MCF 10A (cell line): ENCODE results near the gene SLC50A1. TPM values are rescaled to one million over a fixed set of nuclear protein-coding genes. Genes with fewer than 3 reads are reported as not detected.
A peak's percentile ranks its signal among the peaks of the same experiment; 100 is the strongest.
"Not testable (repeated sequence)": the region's sequence is repeated elsewhere in the genome, so short reads cannot be mapped to it uniquely, and the experiment has no call there.

Experiments used
- BruUV-seq: library from RNA; stranded (reverse); fragments of 400-500 nt; replicated peaks from 2 replicates; lab custom pipeline; 2021; lab: Mats Ljungman, UMichigan
- CTCF ChIA-PET: fragments of 300-600 bp; sonication (Branson Sonifier 250); formaldehyde crosslinking; extraction: SDS; loops from one replicate; lab custom pipeline; 2021; ENCODE audit warnings: antibody characterized with exemption, inconsistent platforms; lab: Yijun Ruan, JAX
- POLR2A ChIA-PET: fragments of 300-600, 350-650 bp; sonication (Branson Sonifier 250); formaldehyde crosslinking; extraction: SDS; loops from one replicate; lab custom pipeline; 2020; ENCODE audit warnings: antibody characterized with exemption, inconsistent platforms; lab: Yijun Ruan, JAX
- DNase-seq: peaks from one replicate; pipeline ENCODE4 v3.0.0-alpha.2; 2018; ENCODE audit not compliant: unreplicated experiment
- H3K27ac Mint-ChIP-seq: one replicate; pipeline ENCODE4 v1.8.0; 2022; ENCODE audit warnings: mild to moderate bottlenecking, low read depth, mixed read lengths; ENCODE audit not compliant: unreplicated experiment
- H3K27me3 Mint-ChIP-seq: one replicate; pipeline ENCODE4 v1.8.0; 2022; ENCODE audit warnings: mixed read lengths; ENCODE audit not compliant: insufficient read depth, unreplicated experiment
- H3K36me3 Mint-ChIP-seq: one replicate; pipeline ENCODE4 v1.8.0; 2022; ENCODE audit warnings: mild to moderate bottlenecking, moderate library complexity, mixed read lengths; ENCODE audit not compliant: insufficient read depth, unreplicated experiment
- H3K4me1 Mint-ChIP-seq: one replicate; pipeline ENCODE4 v1.8.0; 2022; ENCODE audit warnings: mixed read lengths; ENCODE audit not compliant: insufficient read depth, unreplicated experiment
- H3K4me3 Mint-ChIP-seq: one replicate; pipeline ENCODE4 v1.8.0; 2022; ENCODE audit warnings: mild to moderate bottlenecking, moderate library complexity, mixed read lengths; ENCODE audit not compliant: unreplicated experiment
- H3K9me3 Mint-ChIP-seq: one replicate; pipeline ENCODE4 v1.8.0; 2022; ENCODE audit warnings: mixed read lengths; ENCODE audit not compliant: unreplicated experiment
- CTCF ChIP-seq: fragments of 200-600 bp; IDR thresholded peaks from one replicate; pipeline ENCODE4 v1.8.0; 2022; ENCODE audit warnings: antibody characterized with exemption, mild to moderate bottlenecking; ENCODE audit not compliant: unreplicated experiment
- intact Hi-C: fragments of 100-400 bp; cut with micrococcal nuclease; formaldehyde crosslinking; loops from 2 replicates; pipeline ENCODE4 v1.14.1; 2022
- total RNA-seq: library from RNA; stranded (reverse); gene quantifications from 2 replicates; pipeline ENCODE4 v1.2.3, GENCODE V29; 2022

SLC50A1 gene
- total RNA-seq, 1 experiment from 2014 or later: 91.2 TPM

GRCh38 chr1:155164625-155165024 is 29.0 kb downstream of the SLC50A1 start:
- intact Hi-C loops, H3K9me3 Mint-ChIP-seq, H3K4me1 Mint-ChIP-seq, H3K27me3 Mint-ChIP-seq, H3K36me3 Mint-ChIP-seq, H3K27ac Mint-ChIP-seq, BruUV-seq, H3K4me3 Mint-ChIP-seq, DNase-seq: not testable (repeated sequence)
- ChIA-PET POLR2A (interaction anchor here (0.6 to 2.3 kb wide), 2 partner anchors 8 to 55 kb away, joined by 3 to 7 read pairs; partner anchors contain the start of gene KRTCAP2), CTCF (interaction anchor here (0.6 to 14.5 kb wide), 7 partner anchors 8 to 74 kb away, joined by 3 to 380 read pairs (median 4); partner anchors contain the start of gene KRTCAP2)

DNA sequence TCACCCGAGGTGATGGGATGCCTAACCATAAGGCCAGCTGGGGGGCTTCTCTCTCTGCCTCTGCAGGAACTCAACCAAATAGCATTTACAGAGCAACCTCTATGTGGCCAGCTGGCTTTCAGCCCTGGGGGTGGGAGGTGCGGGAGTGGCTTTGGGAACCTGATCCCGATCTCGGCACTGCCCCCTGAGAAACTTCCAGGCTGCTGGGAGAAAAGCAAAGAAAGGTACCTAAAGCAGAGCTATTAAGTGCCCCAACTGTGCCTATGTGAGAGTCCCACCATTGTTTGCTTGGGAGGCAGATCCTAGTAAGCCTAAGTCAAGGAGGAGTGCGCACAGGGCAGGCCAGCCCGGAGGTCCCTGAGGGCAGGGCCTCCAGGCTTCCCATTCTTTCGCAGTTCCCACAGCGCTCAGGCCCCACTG is 30.4 kb downstream of the SLC50A1 start:
- no TSS peak for BruUV-seq
- Mint-ChIP-seq H3K36me3 (peaks cover 20% of the 10 kb centered on the region), H3K27me3 (no peaks in the 10 kb centered on the region), H3K9me3 (no peaks in the 10 kb centered on the region), H3K27ac (no peak overlapping the region), H3K4me3 (no peak overlapping the region), H3K4me1 (peaks cover 15% of the 10 kb centered on the region)
- intact Hi-C loops: no loop called here
- POLR2A ChIA-PET: interaction anchor here (1.4 kb wide), 1 partner anchor 40 kb away, joined by 3 read pairs; no protein-coding TSS in a partner anchor
- DNase-seq: no peak
- no peak for TF ChIP-seq CTCF
- CTCF ChIA-PET: interaction anchor here (0.5 to 14.5 kb wide), 17 partner anchors 10 to 685 kb away, joined by 3 to 380 read pairs (median 4); no protein-coding TSS in a partner anchor

GRCh38 chr1:155166471-155167165 is 31.0 kb downstream of the SLC50A1 start:
- no peak for DNase-seq
- H3K27me3 Mint-ChIP-seq: no peaks in the 10 kb centered on the region
- H3K27ac Mint-ChIP-seq: no peak overlapping the region
- no peaks in the 10 kb centered on the region for H3K9me3 Mint-ChIP-seq
- BruUV-seq: no TSS peak
- CTCF ChIA-PET: interaction anchor here (0.6 to 14.5 kb wide), 23 partner anchors 10 to 1293 kb away, joined by 3 to 380 read pairs (median 5); partner anchors contain the start of gene EFNA1
- POLR2A ChIA-PET: interaction anchor here (0.7 to 1.9 kb wide), 7 partner anchors 27 to 118 kb away, joined by 3 to 12 read pairs (median 3); partner anchors contain the start of gene DPM3
- TF ChIP-seq CTCF: no peak
- H3K36me3 Mint-ChIP-seq: peaks cover 25% of the 10 kb centered on the region
- peaks cover 15% of the 10 kb centered on the region for H3K4me1 Mint-ChIP-seq
- H3K4me3 Mint-ChIP-seq: no peak overlapping the region
- intact Hi-C loops: loop anchor here (1.0 kb wide), 2 partner anchors 39 to 72 kb away; partner anchors contain the start of gene EFNA1

DNA sequence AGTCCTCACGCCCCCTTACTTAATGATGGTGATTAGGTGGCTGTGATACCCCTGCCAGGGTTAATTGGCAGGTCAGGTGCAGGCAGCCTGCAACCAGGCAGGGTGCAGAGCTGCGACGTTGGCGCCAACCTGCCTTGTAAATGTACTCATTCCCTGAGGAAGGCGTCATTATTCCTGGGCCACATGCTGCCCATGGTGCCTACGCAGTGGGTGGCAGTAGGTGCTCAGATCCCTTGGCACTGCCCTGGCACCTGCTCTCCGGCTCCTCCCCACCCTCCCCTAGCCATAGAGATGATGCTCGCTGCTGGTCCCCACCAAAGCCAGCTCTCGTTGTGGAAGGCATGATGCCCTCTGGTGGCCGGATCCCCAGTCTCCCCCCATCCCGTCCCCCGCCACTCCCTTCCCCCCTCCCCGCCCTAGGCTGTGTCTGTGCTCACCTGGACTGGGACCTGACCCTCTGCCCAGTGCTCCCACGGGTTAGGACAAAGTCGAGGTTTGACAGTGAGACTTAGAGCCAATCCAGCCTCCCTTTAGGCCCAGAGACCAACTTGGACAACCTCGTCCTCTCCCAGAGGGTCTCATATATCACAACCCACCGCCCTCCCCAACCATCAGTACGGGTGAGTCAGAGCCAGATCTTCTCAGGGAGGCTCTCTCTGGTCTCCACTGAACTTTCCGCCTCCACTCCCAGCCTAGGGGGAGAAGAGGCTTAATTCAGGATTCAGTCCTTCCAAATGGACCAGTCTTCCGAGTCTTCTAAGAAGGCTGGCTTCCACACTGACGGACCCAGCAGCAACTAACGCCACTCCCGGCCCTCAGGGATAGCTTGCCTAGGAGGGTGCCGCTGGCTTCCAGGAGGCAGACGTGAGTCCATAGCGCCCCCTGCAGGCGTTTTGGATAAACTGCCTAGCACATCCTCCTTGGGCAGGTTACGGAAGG is 31.8 kb downstream of the SLC50A1 start:
- TF ChIP-seq CTCF: peak; percentile 98
- H3K4me3 Mint-ChIP-seq: peak overlapping the region; percentile 30
- POLR2A ChIA-PET: interaction anchor here (0.6 to 2.4 kb wide), 14 partner anchors 13 to 119 kb away, joined by 3 to 12 read pairs (median 4); partner anchors contain the start of gene DPM3
- intact Hi-C loops: loop anchor here (1.0 kb wide), 2 partner anchors 40 to 73 kb away; partner anchors contain the start of gene EFNA1
- H3K27ac Mint-ChIP-seq: no peak overlapping the region
- no TSS peak for BruUV-seq
- no peaks in the 10 kb centered on the region for H3K9me3 Mint-ChIP-seq
- H3K36me3 Mint-ChIP-seq: peaks cover 33% of the 10 kb centered on the region
- H3K4me1 Mint-ChIP-seq: peaks cover 21% of the 10 kb centered on the region
- DNase-seq: peak; percentile 96
- CTCF ChIA-PET: interaction anchor here (0.6 to 14.5 kb wide), 34 partner anchors 10 to 1294 kb away, joined by 3 to 380 read pairs (median 5); partner anchors contain the start of gene EFNA1
- no peaks in the 10 kb centered on the region for H3K27me3 Mint-ChIP-seq

- H3K4me3 Mint-ChIP-seq, H3K27me3 Mint-ChIP-seq, H3K9me3 Mint-ChIP-seq, intact Hi-C loops, BruUV-seq, H3K27ac Mint-ChIP-seq, DNase-seq: not testable (repeated sequence)
- peaks cover 36% of the 10 kb centered on the region for H3K36me3 Mint-ChIP-seq
- CTCF ChIA-PET: interaction anchor here (0.6 to 14.5 kb wide), 32 partner anchors 9 to 1119 kb away, joined by 3 to 380 read pairs (median 6); partner anchors contain the start of gene EFNA1
- POLR2A ChIA-PET: interaction anchor here (0.7 to 2.4 kb wide), 9 partner anchors 14 to 77 kb away, joined by 3 to 12 read pairs (median 7); partner anchors contain the start of genes DPM3 and MTX1
- peaks cover 21% of the 10 kb centered on the region for H3K4me1 Mint-ChIP-seq
Measured at GRCh38 chr1:155168105-155168445, 32.4 kb downstream of the SLC50A1 start.
